T-helper 17 cell (primary cell): ENCODE data around the gene IL13RA1. TPM values are rescaled to one million over a fixed set of nuclear protein-coding genes. Genes with fewer than 3 reads are reported as not detected.
"Not testable (repeated sequence)": the region's sequence is repeated elsewhere in the genome, so short reads cannot be mapped to it uniquely, and the experiment has no call there.

Experiments used
- ATAC-seq: fragments of 150-1000 bp; cut with Tn5 transposase; 2 replicates; pipeline ENCODE4 v1.10.0; 2021; ENCODE audit warnings: mild to moderate bottlenecking, moderate library complexity
- DNase-seq, 3 donors: peaks; one replicate each; pipeline versions ENCODE4 v3.0.0 to v3.0.0-alpha.2; 2020 to 2021
- H3K9me3 ChIP-seq: one replicate; pipeline ENCODE4 v1.7.0; 2013; ENCODE audit warnings: low read length, mild to moderate bottlenecking; ENCODE audit not compliant: control insufficient read depth, poor library complexity, severe bottlenecking
- H3K27ac Mint-ChIP-seq: one replicate; pipeline ENCODE4 v1.8.0; 2022; ENCODE audit warnings: mild to moderate bottlenecking, moderate library complexity, mixed read lengths
- H3K27me3 Mint-ChIP-seq: one replicate; pipeline ENCODE4 v1.8.0; 2022; ENCODE audit warnings: mixed read lengths
- H3K36me3 Mint-ChIP-seq: one replicate; pipeline ENCODE4 v1.8.0; 2022; ENCODE audit warnings: low read depth, mixed read lengths
- H3K4me1 Mint-ChIP-seq: one replicate; pipeline ENCODE4 v1.8.0; 2022; ENCODE audit warnings: mild to moderate bottlenecking, mixed read lengths
- H3K4me3 Mint-ChIP-seq: one replicate; pipeline ENCODE4 v1.8.0; 2022; ENCODE audit warnings: mild to moderate bottlenecking, moderate library complexity, mixed read lengths
- total RNA-seq, 4 donors: library from RNA in 2 of 4; stranded (reverse) in 2 of 4; gene quantifications; one replicate each; pipeline ENCODE4 v1.2.3 and lab custom pipeline; 2022 to 2026

Gene IL13RA1
- total RNA-seq, 2 donors from 2014 or later = 0.94 to 2.2 TPM

- H3K27me3 Mint-ChIP-seq = peaks cover 4% of the 10 kb centered on the region
- H3K9me3 ChIP-seq = no peaks in the 10 kb centered on the region
- no peak overlapping the region for H3K4me3 Mint-ChIP-seq
- no peak overlapping the region for H3K27ac Mint-ChIP-seq
- DNase-seq (no peak), ATAC-seq (no peak)
- no peaks in the 10 kb centered on the region for H3K4me1 Mint-ChIP-seq
- no peaks in the 10 kb centered on the region for H3K36me3 Mint-ChIP-seq
Measured at GRCh38 chrX:118770133-118770760, 42.8 kb downstream of the IL13RA1 start.

DNA sequence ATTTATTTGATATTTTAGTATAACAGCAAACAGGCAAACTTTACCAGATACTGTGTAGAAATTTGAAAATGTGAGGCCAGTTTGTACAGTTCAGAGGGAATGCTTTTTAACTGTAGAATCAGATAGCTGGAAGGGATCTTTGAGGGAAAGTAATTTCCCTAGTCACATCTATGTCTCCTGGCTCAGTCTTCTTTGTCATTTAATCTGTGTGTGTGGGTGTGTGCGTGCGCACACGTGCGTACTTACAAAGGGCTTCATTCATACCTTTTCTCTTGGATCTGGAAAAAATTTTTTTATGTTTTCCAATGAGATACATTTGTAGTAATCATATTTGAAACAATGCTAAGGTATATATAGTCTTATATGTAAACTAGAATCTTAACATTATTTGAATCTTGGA lies 44.6 kb downstream of the IL13RA1 start:
- no peaks in the 10 kb centered on the region for H3K9me3 ChIP-seq
- no peak for DNase-seq
- Mint-ChIP-seq H3K27me3 (peaks cover 15% of the 10 kb centered on the region), H3K4me3 (no peak overlapping the region), H3K27ac (no peak overlapping the region), H3K4me1 (no peaks in the 10 kb centered on the region), H3K36me3 (no peaks in the 10 kb centered on the region)
- ATAC-seq = no peak

DNA sequence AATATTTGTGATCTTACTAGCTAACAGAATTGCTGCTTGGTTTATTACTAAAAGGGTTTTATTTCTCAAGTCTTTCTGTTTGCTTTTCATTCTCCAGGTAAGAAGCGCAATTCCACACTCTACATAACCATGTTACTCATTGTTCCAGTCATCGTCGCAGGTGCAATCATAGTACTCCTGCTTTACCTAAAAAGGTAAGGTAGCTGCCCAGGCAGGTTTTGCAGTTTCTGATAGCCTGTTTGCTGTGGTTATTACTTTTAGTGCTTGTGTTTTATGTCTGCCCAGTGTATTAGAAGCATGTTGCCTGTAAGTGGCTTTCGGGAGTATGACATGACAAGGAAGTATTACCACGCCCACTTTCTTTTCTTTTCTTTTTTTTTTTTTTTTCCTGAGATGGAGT lies 46.4 kb downstream of the IL13RA1 start:
- ATAC-seq = no peak
- H3K4me1 Mint-ChIP-seq = no peaks in the 10 kb centered on the region

GRCh38 chrX:118779581-118779980 lies 52.2 kb downstream of the IL13RA1 start:
- ATAC-seq (no peak), DNase-seq (no peak)
- H3K36me3 Mint-ChIP-seq = no peaks in the 10 kb centered on the region
- H3K4me1 Mint-ChIP-seq = no peaks in the 10 kb centered on the region
- H3K27ac Mint-ChIP-seq = no peak overlapping the region
- H3K4me3 Mint-ChIP-seq = no peak overlapping the region
- no peaks in the 10 kb centered on the region for H3K9me3 ChIP-seq
- peaks cover 21% of the 10 kb centered on the region for H3K27me3 Mint-ChIP-seq

More for the DNA sequence above, 46.4 kb downstream of the IL13RA1 start:
- H3K9me3 ChIP-seq = no peaks in the 10 kb centered on the region
- H3K27ac Mint-ChIP-seq = no peak overlapping the region
- peaks cover 15% of the 10 kb centered on the region for H3K27me3 Mint-ChIP-seq
- no peak overlapping the region for H3K4me3 Mint-ChIP-seq
- DNase-seq = no peak
- H3K36me3 Mint-ChIP-seq = no peaks in the 10 kb centered on the region

DNA sequence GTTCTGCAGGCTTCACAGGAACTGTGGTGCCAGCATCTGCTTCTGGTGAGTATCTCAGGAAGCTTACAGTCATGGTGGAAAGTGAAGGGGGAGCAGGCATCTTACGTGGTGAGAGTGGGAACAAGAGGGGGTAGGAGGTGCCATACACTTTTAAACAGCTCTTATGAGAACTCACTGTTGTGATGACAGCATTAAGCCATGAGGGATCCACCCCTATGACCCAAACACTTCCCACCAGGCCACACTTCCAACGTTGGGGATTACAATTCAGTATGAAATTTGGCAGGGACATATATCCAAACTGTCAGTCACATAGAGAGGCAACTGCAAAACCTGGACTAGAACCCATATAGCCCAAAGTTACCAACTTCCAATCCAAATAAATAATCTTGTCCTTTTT lies 53.1 kb downstream of the IL13RA1 start:
- H3K4me1 Mint-ChIP-seq = no peaks in the 10 kb centered on the region

DNA sequence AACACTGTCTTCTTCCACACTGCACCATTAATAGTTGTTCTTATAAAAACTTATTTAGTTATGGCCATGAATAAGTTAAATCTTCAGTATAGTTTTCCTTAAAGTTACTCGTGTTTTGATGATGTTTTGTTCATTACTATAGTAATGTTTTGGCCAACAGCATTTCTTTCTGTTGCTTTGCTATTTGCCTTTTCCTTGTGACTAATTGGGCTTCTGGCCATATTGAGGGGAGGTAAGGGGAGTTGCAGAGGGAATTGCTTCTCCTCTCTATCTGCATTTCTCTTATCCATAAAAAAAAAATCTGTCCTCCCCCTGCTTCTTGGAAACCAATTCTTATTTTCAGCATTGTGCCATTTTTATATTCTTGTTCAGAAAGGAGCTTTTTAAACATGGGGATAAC lies 53.5 kb downstream of the IL13RA1 start:
- Mint-ChIP-seq H3K4me3 (no peak overlapping the region), H3K36me3 (no peaks in the 10 kb centered on the region), H3K27me3 (peaks cover 9% of the 10 kb centered on the region), H3K4me1 (no peaks in the 10 kb centered on the region), H3K27ac (no peak overlapping the region)
- no peak for ATAC-seq
- DNase-seq = no peak
- H3K9me3 ChIP-seq = no peaks in the 10 kb centered on the region

More for the DNA sequence above, 53.1 kb downstream of the IL13RA1 start:
- DNase-seq (no peak), ATAC-seq (no peak)
- H3K27ac Mint-ChIP-seq = no peak overlapping the region
- H3K4me3 Mint-ChIP-seq = no peak overlapping the region
- H3K9me3 ChIP-seq = no peaks in the 10 kb centered on the region
- H3K27me3 Mint-ChIP-seq = peaks cover 14% of the 10 kb centered on the region
- no peaks in the 10 kb centered on the region for H3K36me3 Mint-ChIP-seq

GRCh38 chrX:118795528-118796280 lies 68.3 kb downstream of the IL13RA1 start:
- Mint-ChIP-seq H3K36me3 (peaks cover 2% of the 10 kb centered on the region), H3K4me3 (no peak overlapping the region)

DNA sequence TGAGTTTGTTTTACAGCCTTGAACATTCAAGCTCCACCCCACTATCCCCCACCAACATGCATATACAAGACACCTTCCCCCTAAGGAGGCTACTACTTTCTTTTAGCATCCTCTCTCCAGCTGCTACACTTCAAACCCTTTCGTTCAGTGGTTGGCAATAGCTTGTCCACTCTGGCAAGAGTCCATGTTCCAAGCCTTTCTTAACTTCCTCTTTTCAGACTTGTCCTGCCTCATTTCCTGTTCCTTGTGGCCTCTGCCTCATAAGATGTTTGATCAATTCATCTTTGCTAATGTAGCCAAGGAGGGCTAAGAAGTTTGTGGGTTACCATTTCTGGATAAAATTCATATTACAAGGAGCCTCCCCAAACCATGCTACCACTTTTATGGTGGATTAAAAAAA lies 75.5 kb downstream of the IL13RA1 start:
- Mint-ChIP-seq H3K27ac (no peak overlapping the region), H3K4me3 (no peak overlapping the region), H3K27me3 (peaks cover 17% of the 10 kb centered on the region)

More at GRCh38 chrX:118795528-118796280, 68.3 kb downstream of the IL13RA1 start:
- DNase-seq (no peak), ATAC-seq (no peak)
- Mint-ChIP-seq H3K27ac (no peak overlapping the region), H3K4me1 (no peaks in the 10 kb centered on the region), H3K27me3 (peaks cover 13% of the 10 kb centered on the region)
- H3K9me3 ChIP-seq = no peaks in the 10 kb centered on the region

DNA sequence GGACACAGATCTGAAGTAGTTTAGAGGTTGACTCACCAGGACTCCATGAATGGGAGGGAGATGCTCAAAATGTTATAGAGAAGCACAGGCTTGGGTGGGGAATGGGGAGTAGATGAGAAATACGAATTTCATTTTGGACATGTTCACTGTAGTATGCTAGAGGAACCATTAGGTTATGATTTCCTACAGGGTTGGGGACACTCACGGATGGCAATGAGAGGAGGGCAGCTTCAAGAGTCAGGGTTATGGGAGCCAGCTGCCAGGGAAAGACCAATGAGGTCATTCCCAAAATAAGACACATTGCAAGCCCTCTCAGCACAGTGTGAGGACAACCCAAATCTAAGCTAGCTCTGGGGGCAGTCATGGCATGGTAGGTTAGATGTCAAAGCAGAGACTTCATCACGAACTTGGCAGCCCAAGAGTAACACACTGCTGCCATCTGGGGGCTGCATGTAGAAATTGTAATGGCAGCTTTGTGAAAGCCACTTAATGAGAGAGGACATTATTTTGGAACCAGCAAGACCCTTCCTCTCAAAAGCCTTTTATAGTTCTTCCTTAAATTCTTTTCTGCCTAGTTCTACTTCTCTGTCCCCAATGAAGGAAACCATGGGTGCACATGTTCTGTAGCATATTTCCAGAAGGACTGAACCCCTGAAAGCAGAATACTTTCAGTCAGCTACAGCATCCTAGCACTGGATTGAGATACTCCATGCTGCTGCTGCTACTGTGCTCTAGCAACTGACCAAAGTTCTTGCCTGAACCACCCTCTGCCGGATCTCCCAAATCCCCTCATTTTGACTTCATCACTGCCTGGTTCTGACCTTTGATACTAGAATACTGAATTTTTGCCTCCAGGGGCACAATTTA lies 80.0 kb downstream of the IL13RA1 start:
- Mint-ChIP-seq H3K27me3 (peaks cover 20% of the 10 kb centered on the region), H3K27ac (no peak overlapping the region), H3K36me3 (no peaks in the 10 kb centered on the region), H3K4me1 (no peaks in the 10 kb centered on the region), H3K4me3 (no peak overlapping the region)
- H3K9me3 ChIP-seq = no peaks in the 10 kb centered on the region
- DNase-seq (no peak), ATAC-seq (peak; percentile 60)

More for the DNA sequence above, 75.5 kb downstream of the IL13RA1 start:
- ATAC-seq = no peak
- no peaks in the 10 kb centered on the region for H3K4me1 Mint-ChIP-seq
- H3K36me3 Mint-ChIP-seq = no peaks in the 10 kb centered on the region
- no peak for DNase-seq
- no peaks in the 10 kb centered on the region for H3K9me3 ChIP-seq

- not testable (repeated sequence) for H3K4me1 Mint-ChIP-seq, H3K4me3 Mint-ChIP-seq, ATAC-seq, H3K27ac Mint-ChIP-seq, H3K27me3 Mint-ChIP-seq, H3K36me3 Mint-ChIP-seq, H3K9me3 ChIP-seq, DNase-seq
Measured at GRCh38 chrX:118817257-118817656, 89.9 kb downstream of the IL13RA1 start.

DNA sequence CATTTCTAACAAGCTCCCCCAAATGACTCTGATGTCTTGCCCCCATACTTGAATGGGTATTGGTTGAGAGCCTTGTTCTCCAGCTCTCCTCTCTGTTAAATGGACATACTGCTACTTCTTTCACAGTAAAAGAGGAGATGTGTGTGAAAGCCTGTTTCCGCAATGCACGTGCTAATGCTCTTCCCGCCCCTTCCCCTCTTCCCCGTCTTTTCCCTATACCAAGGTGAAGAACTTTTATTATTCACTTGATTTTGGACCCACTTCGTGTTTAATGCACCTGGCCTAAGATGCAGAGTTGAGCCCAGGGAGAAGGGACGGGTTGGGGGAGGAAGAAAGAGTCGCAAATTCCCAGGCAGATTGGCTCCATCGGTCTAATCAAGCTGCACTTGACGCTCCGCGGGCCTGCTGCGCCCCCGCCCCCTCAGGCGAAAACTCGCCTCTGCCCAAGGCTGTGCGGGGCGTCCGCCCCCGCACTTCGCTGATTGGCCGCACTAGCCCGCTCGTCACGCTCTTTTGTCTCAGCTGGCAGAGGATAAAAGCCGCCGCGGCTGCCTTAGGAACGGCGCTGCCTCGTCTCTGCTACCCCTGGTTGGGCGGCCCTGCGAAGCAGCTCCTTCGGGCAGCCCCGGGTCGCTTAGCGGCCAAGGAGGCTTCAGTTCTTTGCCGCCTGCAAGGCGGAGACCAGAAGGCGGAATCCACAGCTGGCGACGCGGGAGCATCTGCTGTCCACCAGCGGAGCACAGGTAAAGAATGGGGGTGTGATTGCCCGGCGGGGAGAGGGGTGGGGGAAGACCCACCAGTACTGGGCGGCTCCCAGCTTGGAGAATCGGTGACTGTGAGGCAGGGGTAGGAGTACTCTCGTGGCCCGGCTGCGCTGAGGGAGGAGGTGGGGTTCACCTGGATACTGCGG lies 96.1 kb downstream of the IL13RA1 start, which contains the start of gene ZCCHC12:
ZCCHC12 (plus strand) TSS at position 562 of the 910 bp plus-strand sequence. CDS start 1,421 bp downstream, outside the sequence.
- Mint-ChIP-seq H3K4me1 (peaks cover 19% of the 10 kb centered on the region), H3K4me3 (peak within 1 kb of the TSS; percentile 87), H3K27ac (no peak within 1 kb of the TSS), H3K27me3 (peaks cover 32% of the 10 kb centered on the region), H3K36me3 (peaks cover 4% of the 10 kb centered on the region)
- ATAC-seq = peak; percentile 90
- peak in 2 of 3 donors; percentile 9 to 14 for DNase-seq
- H3K9me3 ChIP-seq = no peaks in the 10 kb centered on the region

DNA sequence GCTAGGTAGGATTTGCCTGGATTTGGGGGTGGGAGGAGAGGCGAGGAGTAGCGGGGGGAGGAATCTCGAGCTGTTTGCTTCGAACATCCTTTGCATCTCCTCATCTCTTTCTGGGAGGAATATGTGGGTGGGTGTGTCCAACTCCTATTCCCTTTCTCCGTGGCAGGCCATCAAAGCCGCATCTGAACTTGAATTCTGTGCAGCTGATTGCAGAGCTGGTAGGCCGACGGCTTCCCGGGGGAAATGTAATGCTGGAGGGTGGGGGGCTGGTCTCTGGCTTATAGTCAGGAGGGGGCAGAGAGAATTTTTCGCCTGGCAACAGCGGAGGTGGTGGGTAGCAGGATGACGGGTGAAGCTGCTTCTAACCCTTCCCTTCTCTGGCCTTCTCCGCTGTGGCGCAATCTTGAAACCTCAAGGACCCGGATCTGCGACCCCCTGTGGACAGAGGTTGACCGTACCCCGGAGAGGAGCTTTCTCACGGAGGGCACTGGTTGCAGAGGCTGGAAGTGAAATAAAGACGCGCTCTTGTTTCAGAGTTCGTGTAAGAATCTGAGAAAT lies 96.8 kb downstream of the IL13RA1 start:
- H3K27ac Mint-ChIP-seq = no peak overlapping the region
- peaks cover 32% of the 10 kb centered on the region for H3K27me3 Mint-ChIP-seq
- H3K36me3 Mint-ChIP-seq = peaks cover 4% of the 10 kb centered on the region
- no peak for ATAC-seq
- H3K4me1 Mint-ChIP-seq = peaks cover 19% of the 10 kb centered on the region
- DNase-seq = no peak
- H3K9me3 ChIP-seq = no peaks in the 10 kb centered on the region
- peak overlapping the region; percentile 87 for H3K4me3 Mint-ChIP-seq
